HG03460 (cell line): ENCODE data around the gene GABBR2.

Source experiments
- ATAC-seq: cut with Tn5 transposase; IDR thresholded peaks from one replicate; pipeline ENCODE4 v1.9.1; 2021; ENCODE audit not compliant: unreplicated experiment

GABBR2 gene

DNA sequence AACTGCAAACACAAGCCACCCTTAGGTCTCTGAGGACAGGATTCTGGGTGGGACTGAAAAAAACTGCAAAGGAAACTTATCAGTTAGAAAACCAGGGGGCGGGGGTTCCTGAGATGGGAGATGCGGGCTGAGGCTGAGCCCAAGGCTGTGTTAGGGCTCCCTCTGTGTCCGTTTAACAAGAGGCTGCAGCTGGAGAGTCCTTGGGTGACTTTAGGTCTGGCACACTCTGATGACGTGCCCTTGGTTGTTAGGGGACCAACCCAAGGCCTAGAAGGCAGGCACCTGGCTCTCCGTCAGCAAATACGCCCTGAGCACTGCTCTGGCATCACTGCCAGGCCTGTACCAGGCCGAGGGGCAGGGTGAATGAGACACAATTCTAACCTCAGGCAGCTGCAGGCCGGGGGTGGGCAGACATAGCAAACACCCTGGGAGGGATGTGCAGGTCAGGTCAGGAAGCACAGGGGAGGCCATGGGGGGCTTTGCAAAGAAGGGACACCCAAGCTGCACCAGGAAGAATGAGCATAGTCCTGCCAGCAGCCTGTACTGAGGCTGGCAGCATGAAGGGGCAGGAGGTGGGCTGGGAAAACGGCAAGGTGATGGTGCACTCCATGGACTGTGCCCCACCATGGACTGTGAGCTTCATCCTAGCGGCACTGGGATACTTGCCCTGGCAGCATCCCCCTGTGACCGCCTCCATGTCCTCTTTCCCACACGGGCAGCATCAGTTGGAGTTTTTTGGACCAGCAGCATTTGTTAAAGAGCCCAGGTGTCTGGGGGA lies 137.9 kb downstream of the GABBR2 start:
- ATAC-seq = no peak

DNA sequence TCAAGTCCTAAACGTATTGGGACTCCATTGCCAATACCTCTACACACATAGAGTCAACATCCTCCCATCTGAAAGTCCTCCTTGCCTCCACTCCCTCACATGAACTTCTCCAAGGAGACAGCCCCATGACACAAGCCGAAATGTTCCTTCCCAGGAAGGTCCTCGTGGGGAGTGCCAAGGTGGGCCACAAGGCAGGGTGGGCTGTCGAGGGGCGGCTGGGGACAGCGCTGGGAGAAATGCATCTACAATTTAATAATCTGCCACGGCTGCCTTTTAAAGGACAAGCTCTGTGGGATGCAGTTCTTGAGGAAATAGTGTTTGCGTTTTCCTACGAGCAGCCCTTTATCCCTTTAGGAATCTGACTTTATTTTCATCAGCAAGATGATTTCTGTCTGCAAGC lies 138.7 kb downstream of the GABBR2 start:
- no peak for ATAC-seq

DNA sequence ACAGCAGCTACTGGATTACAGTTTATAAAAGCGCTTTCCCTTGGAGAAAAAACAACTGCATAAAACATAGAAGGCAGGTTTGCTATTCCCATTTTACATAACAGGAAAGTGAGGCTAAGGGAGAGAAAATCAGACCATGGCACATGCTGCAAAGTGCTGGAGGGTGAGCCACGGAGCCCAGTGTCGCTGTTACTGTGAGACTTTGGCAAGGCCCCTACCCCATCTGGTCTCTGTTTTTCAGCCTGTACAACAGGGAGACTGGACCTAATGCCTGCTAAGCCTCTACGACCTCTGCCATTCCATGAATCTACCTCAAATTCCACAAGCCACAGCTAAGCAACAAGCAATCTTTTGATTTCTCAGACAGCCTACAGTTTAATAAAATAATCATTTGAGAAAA lies 139.2 kb downstream of the GABBR2 start:
- ATAC-seq = no peak

DNA sequence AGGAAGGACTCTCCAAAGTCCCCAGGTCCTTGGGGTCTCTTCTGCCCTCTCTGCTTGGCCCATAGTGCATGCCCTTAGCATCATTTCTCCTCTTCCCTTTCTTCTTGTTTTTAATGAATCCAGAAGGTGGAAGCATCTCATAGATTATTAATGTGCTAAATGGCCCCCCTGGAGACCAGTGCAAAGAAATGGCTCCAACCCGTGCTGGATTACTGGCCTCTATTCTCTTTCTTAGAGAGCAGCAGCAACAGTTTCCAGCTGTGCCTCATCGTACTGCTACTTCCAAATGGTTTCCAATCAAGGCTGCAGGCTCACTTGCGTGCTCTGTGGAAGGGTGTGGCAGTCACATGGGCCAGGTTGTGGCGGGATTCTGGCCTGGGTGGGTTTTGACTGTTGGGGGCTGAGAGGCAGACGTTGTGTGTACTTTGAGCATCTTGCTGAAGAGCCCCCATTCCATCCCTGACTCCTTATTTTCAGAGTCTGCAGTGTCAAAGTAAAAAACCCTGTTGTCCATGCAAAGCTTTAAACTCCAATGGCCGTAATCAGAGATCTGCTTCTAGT lies 139.7 kb downstream of the GABBR2 start:
- ATAC-seq = no peak

DNA sequence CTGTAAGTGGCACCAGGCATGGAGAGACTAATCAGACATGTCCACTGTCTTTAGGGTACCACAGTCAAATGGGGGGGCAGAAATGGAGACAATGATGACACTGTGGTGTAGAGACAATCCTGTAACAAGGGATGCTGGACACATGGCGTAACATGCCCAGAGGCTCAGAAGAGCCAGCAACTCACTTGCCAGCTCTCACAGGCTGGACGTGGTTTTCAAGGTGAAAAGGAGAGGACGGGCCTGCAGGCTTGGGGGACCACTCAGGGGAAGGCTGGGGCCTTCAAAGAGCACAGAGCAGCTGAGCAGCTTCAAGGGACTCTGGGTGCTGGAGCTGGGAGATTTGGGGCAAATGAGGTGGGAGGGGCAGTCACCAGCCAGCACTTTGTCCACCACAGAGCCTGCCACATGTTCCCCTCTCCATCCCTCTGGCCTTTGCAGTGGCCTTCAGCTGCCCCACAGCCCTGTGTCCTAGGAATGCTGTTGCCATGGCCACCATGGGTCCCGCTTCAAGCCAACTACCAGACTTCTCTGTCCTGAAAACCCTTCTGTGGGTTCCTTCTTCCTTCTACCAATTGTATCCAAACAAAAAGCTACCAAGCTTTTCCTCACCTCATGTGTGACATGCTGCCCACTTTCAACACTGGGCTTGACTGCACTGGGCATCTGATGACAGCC lies 140.4 kb downstream of the GABBR2 start:
- no peak for ATAC-seq

DNA sequence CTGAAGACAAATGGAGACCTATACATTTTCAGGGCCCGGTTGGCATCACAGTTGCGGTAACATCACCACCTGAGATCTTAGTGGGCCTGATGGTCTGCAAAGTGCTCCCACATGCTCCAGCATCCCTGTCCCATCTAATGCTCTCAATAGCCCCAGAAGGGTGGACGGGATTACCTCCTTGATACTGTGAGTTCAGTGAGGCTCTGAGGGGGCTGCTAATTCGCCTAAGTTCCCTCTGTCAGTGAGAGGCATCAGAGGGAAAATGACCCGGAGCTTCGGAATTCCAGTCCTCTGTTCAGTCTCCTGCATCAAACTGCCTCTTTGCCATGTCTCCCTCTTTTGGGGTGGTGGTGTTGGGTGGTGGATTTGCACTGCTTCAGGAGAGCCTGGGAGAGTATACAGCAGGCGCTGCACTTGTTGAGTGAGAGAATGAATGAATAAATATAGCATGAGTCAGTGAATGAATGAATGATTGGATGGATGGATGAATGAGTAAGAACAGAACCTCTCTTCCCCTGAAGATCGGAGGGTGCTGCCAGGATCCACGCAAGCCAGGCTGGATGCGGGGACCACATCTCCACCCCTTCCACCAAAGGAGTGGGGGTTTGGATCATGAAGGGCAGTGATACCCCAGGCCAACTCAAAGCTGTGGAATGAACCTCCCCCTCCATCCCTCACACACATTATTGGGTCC lies 141.0 kb downstream of the GABBR2 start:
- no peak for ATAC-seq

DNA sequence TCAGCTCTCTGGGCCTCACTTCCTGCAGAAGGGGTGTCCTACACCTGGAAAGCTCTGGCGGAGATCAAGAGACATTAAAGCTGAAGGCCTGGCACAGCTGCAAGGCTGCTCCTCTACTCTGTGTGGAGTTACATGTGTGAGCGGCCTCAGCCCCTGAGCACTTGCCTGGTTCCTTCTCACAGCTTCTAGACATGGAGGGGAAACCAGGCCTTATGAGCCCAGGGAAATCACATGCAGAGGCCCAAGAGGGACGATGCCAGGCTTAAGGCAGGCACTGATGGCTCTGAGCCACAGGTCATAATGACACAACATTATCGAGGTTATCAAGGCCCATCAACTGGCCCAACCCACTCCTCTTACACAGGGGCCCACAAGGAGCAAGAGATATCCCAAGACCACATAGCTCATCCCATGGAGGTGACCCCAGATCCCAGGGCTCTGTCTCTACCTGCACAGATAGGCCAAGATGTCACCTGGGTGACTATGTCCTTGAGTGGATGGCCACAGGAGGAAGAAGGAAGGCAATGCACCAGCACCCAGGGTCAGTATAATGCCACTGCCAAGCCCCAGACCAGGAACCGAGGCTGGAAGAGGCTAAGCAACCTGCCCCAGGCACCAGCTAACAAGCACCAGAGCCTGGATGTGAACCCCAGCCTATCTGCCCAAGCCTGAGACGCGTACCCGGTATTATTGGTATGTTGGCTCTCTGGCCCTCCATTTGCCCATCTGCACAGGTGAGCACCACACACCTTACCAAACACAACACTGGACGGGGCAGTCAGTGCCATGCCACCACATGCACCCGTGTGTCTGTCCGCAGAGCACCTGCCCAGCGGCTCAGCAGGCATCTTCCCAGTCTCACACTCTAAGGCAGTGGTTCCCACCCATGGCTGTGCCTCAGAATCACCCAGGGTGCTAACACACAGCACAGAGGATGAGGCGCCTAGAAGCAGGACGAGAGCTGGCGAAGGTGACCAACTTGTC lies 143.3 kb downstream of the GABBR2 start:
- no peak for ATAC-seq

DNA sequence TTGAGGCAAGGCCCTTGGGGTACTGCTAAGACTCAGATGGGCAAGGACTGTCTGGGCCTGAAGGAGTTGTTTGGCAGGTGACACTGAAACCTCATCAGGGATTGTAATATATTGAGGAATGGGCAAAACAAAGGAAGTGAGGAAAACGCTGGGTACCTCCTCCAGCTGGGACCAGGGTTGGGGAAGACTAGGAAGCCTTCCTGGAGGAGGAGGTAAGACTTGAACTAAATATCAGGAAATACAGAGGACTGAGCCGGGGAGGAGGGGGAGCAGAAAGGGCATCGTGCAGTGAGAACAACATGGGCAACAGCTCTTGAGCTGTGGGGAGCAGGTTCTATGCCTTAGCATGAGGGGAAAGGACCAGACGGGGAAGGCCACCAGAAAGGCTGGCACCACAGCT lies 144.0 kb downstream of the GABBR2 start:
- ATAC-seq = no peak

DNA sequence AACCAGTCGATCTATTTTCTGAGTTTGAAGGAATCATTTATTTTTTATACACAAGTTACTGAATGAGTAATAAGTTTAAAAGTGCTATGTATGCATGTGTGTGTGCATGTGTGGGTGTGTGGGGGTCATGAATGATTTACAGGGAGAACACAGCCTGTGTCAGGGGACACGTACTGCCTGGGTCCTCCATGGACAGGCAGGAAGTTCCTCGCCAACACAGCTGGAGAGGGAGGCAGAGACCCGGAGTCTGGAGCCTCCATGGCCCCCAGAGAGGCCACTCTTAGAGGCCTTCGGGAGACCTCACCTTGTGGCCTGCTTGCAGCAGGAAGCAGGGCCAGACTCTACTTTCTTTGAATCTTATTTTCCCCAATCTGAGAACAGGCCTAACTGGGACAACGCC lies 144.7 kb downstream of the GABBR2 start:
- ATAC-seq = no peak

DNA sequence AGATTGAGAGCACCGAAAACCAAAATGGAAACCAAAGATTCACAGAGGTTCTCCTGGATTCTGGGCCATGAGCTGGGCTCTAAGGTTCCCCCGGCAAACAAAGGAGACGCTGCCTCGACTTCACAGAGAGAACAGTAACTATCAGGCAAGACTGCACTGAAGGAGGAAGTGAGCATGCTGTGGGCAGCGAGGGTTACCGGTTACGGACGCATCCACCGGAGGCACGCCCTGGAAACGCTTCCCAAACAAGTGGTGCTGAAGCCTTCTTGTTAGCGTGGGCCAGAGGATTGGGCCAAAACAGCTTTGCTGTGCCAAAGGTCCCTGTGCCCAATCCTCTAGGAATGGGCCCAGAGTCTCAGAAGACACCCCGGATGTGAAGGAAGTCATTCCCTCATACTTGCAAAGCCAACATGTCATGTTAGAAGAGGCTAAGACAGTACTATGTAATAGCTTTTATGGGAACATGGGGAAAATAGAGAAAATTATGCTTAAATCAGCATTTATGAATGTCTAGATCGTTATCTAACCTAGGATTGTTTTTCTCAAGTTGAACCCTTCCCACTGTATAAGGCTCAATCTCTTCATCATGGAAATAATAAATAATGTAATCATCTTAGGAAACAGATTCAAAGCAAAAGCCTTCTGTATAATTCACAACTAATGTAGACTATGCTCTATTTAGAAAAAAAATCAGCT lies 145.4 kb downstream of the GABBR2 start:
- ATAC-seq = no peak

DNA sequence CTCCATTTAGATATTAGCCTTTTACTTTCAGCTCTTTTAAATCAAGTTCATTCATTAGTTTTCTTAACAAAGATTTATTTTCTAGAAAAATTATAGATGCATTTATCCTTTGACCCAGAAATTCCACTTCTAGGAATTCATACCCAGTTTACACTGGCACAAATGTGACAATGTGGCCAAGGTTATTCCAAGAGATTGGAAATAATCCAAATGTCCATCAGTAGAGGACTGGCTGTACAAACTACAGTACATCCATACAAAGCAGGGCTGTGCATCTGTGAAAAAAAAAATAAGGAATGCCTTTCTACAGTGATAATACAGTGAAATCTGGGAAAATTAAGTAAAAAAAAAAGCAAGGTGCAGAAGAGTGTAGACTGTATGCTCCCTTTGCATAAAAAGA lies 149.2 kb downstream of the GABBR2 start:
- ATAC-seq = no peak

DNA sequence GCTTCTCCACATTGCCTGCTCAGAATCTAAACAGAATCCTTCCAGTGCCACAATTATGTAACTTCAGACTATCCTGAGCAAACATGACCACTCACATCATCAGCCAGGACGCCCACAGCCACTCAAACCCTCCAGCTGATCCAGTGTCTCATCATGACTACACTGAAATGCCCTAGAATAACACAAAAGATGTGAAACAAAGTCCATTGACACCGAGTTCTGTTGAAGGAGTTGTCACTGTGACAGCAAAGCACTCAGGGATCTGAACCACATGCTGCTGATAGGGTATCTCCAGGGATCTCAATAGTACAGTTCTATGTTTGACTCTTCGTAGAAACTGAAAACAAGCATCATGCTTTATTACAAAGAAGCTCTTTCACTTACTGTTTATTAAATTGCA lies 150.2 kb downstream of the GABBR2 start:
- no peak for ATAC-seq

DNA sequence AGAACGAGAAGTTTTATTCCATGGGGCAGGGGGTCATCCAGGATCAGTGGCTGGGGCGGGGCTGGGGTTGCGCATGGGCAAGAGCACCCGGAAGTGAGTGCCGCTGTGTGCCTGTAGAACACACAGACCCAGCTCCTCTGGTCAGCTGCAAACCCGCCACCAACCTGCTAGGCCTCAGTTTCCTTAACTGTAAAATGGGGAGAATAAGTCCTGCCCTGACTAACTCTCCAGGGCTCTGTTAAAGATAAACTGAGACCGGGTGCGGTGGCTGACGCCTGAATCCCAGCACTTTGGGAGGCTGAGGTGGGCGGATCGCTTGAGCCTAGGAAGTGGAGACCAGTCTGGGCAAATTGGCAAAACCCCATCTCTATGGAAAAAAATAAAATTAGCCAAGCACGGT lies 152.2 kb downstream of the GABBR2 start:
- ATAC-seq = no peak

DNA sequence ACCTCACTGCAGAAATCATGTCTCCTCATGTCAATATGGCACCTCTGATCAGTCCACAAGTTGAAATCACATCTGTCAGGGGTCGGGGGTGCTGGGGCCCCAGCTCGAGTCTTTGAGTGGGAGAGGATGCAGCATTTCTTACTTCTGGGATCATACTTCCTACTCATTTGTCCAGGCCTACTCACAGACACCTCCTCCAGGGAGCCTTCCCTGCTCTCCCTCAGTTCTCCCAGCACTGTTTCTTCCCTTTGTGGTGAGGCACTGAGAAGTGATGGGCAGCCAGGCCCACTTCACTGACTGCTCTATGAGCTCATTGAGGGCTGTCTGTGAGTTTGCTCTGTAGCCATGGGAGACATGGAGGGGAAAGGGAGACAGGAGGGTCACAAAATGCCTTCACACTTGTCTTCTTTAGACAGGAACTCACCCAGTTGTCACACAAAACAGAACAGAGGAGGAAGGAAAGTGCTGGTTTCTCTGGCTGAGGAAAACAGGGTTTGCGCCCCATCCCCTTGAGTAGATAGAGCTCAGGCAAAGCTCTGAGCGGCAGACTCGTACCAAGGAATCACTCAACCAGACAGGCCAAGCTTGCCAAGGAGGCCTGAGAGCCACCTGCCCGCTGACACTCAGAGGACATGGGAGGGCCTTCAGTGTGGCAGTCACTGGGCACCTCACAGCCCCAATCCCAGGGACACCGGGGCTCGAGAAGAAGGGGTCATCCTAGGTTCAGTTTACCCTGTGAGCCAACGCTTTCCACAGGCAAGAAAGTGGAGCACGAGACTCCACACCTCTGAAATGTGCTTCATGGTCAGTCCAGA lies 152.9 kb downstream of the GABBR2 start:
- no peak for ATAC-seq

DNA sequence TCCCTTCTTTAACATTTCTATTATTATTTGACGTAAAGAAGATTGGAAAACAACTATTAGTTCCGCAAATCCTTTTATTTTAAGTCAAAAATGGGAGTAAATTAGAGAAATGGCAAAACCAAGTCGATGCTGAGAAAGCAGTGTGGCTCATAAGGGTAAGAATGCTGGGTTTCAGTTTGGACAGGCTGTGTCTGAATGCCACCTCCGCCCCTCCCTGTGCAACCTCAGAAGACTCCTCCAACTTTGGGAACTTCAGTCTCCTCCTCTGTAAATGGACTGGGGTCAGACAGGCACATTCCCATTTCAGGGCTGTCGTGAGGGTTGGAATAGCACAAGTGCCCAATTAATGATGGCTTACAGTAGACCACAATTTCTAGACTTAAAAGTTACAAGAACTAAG lies 154.0 kb downstream of the GABBR2 start:
- ATAC-seq = no peak

DNA sequence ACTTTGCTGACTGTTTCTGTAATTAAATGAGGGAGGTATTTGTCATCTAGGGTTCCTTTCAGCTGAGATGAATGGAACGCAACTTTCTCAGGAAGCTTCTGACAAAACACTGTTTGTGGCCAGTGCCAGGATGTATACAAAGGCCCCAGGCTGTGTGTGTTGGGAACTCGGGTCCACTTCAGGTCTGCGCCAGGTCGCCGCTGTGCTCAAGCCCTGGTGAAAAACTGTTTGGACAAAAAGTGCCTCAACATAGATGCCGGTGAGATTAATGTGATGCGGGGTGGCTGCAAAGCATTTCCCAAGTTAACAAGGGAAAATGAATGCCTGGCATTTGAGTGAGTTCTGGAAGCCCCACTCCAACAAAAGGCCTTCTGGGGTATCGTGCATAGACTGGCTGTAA lies 156.4 kb downstream of the GABBR2 start:
- no peak for ATAC-seq

DNA sequence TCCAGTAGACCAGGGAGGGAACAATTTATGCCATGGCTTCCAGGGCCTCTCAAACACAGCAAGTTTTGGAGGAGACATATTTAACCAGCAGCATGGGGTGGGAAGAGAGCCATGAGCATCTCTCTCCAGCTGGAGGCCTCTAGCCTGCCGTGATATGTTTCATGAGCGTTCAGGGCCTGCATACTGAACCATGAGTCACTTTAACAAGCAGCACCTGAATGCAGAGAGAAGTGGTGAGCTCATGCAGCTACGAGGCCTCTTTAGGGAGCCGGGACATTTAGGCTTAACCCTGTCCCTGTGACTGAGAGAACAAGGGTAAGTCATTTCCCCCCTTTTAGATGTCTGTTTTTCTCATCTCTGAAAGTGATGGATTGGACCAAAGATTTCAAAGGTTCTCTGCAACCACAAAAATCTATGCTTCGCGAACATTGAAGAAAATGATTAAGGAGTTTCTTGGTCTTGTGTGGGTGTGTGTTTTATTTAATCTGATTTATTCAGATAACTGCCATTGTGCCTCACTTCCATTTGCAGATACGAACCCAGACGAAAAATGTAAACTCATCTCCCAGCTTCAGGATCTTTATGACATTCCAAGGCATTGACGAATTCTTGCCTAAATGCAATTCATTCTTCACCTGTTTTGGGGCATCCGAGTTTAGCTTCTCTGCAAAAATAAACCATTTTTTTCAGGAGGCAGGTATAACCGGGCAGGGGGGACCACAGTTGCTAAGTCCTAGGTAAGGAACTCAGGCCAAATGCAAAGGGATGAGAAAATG lies 157.0 kb downstream of the GABBR2 start:
- no peak for ATAC-seq

DNA sequence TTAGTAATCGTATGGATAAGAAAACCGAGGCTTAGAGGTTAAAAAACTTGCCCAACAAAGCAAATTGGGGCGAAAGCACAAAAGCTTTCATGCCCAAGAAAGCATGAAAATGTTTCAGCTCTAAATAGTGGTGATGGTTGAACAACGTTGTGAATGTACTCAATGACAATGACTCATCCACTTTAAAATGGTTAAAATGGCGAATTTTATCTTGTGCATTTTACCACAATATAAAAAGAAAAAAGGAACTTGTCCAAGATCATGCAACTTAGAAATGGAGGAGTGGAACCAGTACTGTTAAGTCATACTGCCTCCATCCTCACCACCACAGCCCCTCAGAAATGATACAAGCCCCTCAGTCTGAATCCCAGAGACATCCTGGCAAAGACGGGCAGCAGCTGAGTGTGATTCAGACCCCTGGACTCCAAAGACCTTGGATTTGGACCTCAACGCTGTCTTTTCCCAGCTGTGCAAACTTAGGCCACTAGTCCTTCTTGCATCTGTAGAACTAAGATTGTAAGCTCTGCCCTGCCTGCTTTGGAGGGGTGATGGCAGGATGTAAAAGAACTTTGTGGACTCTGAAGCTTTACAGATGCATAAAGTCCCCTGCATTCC lies 158.4 kb downstream of the GABBR2 start:
- ATAC-seq = no peak
